Psoas muscle (tissue), 8 donors: Measurements from ENCODE around the gene ARL16. TPM values are rescaled to one million over a fixed set of nuclear protein-coding genes. Genes with fewer than 3 reads are reported as not detected.

ENCODE experiments used
- ATAC-seq, 4 donors: fragments of 200-7000 bp; cut with Tn5 transposase; one replicate each; pipeline ENCODE4 v1.9.1; 2020; ENCODE audit warnings: moderate library complexity in 3 of 4, mild to moderate bottlenecking in 2 of 4
- DNase-seq, 2 donors: peaks; one replicate each; pipeline ENCODE4 v3.0.0-alpha.2; 2020
- H3K27ac ChIP-seq: fragments of 200-600 bp; one replicate; pipeline ENCODE4 v1.8.0; 2022
- H3K27me3 ChIP-seq, 3 donors: fragments of 200-600 bp in 1 of 3; one replicate each; pipeline versions ENCODE4 v1.6.1 to v1.8.0; 2013 to 2022; ENCODE audit warnings: low read length in 2 of 3, mild to moderate bottlenecking in 2 of 3, moderate library complexity in 1 of 3; ENCODE audit not compliant: insufficient read depth in 3 of 3
- H3K36me3 ChIP-seq, 2 donors: fragments of 200-600 bp in 1 of 2; one replicate each; pipeline versions ENCODE4 v1.6.1 to v1.8.0; 2013 to 2022; ENCODE audit warnings: low read depth in 1 of 2, mild to moderate bottlenecking in 1 of 2, moderate library complexity in 1 of 2; ENCODE audit not compliant: insufficient read depth in 1 of 2
- H3K4me1 ChIP-seq: fragments of 200-600 bp; one replicate; pipeline ENCODE4 v1.8.0; 2022
- H3K4me3 ChIP-seq: fragments of 200-600 bp; one replicate; pipeline ENCODE4 v1.8.0; 2022; ENCODE audit warnings: mild to moderate bottlenecking
- H3K9me3 ChIP-seq: fragments of 200-600 bp; one replicate; pipeline ENCODE4 v1.8.0; 2022
- CTCF ChIP-seq: fragments of 200-600 bp; IDR thresholded peaks from one replicate; pipeline ENCODE4 v1.8.0; 2022; ENCODE audit warnings: antibody characterized with exemption
- WGBS, 3 donors: extraction: QIAGEN DNeasy Blood & Tissue Kit; methylation state at CpG; one replicate each; pipeline versions ENCODE4 v1.1.6 to v1.1.7; 2013; 5-methylcytosine and 5-hydroxymethylcytosine counted together
- intact Hi-C, 2 donors: fragments of 100-400 bp; cut with DNase I; formaldehyde crosslinking; loops; one replicate each; pipeline versions ENCODE4 v1.11.0 to v1.14.2; 2022
- polyA plus RNA-seq, 3 donors: library from polyadenylated mRNA; stranded (reverse); fragments of 200-250 nt; gene quantifications; one replicate each; pipeline ENCODE4 v1.2.3, GENCODE V29; 2013
- total RNA-seq, 4 donors: library from RNA; stranded (reverse); fragmentation: NEBNext Ultra II Directional in 2 of 4; extraction: Animal tissue kit (Norgen Biotek cat#: 25700) in 2 of 4; gene quantifications; one replicate each; pipeline versions ENCODE4 v1.2.1 to v1.2.4, GENCODE V29; 2021 to 2023
- donor health status: healthy with polysubstance abuse.
- donor health status: DM: no; HTN: no; CAD: no; lungs with moderate emphysema.
- donor health status: Bipolar disorder and iron deficiency.
- donor health status: healthy.
- donor health status: DM: yes; HTN: yes; CAD: no.
- donor health status: DM: no; HTN: no; CAD: no.
- donor health status: DM: no; HTN: no; CAD: no.
- donor health status: DM: yes; HTN: yes; CAD: no.

The ARL16 gene
- total and polyA plus RNA-seq, 7 donors: 7.8 to 29.3 (median 15.6) TPM

DNA sequence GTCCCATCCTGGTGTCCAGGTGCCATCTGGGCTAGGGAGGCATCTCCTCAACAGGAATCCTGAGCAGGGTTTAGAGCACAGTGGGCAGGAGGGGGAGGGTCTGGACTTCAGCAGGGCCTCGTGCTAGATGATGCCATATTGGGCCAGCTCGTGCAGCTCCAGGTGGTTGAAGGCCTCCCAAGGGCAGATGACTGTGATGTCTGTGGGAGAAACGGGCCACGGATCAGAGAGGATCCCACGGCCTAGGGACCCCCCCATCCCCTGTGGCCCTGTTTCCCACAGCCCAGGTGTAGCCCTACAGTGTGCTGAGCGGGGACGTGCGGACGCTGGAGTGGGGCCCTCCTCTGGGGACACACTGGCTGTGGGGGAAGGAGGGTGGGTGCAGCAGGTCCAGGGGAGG lies 32.6 kb downstream of the ARL16 start:
- no peaks in the 10 kb centered on the region for H3K9me3 ChIP-seq
- H3K36me3 ChIP-seq: no peaks in the 10 kb centered on the region
- H3K27me3 ChIP-seq: peaks cover 0 to 42% (median 18%) of the 10 kb centered on the region in 3 donors
- no peaks in the 10 kb centered on the region for H3K4me1 ChIP-seq
- WGBS, 3 donors: 59 to 73% (median 62%) methylated on average over 9 of the region's 9 CpGs
- intact Hi-C loops: no loop called here
- H3K4me3 ChIP-seq: no peak overlapping the region
- H3K27ac ChIP-seq: no peak overlapping the region
- DNase-seq (no peak), ATAC-seq (no peak)
- no peak for TF ChIP-seq CTCF

GRCh38 chr17:81648707-81649085 lies 34.9 kb downstream of the ARL16 start:
- intact Hi-C loops: no loop called here

DNA sequence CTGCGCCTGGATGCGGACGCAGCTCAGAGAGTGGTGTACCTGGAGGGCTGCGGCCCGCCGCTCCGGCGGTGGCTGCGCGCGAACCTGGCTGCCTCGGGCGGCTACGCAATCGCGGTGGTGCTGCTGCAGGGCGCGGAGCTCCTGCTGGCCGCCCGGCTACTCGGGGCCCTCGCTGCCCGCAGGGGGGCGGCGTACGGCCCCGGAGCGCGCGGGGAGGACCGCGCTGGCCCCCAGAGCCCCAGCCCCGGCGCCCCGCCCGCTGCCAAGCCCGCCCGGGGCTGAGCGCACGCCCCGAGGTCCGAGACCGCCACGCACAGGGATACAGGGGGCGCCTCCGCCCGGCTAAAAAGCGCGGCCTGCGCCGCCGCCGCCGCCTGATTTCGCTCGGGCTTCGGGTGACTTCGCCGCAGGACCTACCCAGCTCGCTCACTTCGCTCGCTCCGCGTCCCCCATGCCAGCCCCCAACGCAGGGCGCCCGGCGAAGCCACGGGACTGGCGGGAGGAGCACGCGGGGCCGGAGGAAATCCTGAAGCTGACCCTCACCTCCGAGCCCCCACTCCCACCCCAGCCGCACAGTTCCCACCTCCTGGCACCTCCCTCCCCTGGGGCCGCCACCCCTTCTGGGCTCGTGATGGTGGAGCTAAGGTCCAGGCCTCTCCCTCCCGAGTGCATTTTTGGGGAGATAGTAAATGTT lies 35.4 kb downstream of the ARL16 start:
- H3K4me1 ChIP-seq: no peaks in the 10 kb centered on the region
- no peak for DNase-seq
- no peak for ATAC-seq
- H3K36me3 ChIP-seq: no peaks in the 10 kb centered on the region
- H3K4me3 ChIP-seq: no peak overlapping the region
- no peak overlapping the region for H3K27ac ChIP-seq
- TF ChIP-seq CTCF: no peak
- peaks cover 0 to 42% (median 18%) of the 10 kb centered on the region in 3 donors for H3K27me3 ChIP-seq
- no peaks in the 10 kb centered on the region for H3K9me3 ChIP-seq
- intact Hi-C loops: no loop called here
- 4 to 7% (median 5%) methylated on average over 49 to 78 of the region's 78 CpGs for WGBS, 3 donors

More at GRCh38 chr17:81648707-81649085, 34.9 kb downstream of the ARL16 start:
- Histone ChIP-seq H3K36me3 (no peaks in the 10 kb centered on the region), H3K4me1 (no peaks in the 10 kb centered on the region), H3K27me3 (peaks cover 0 to 42% (median 18%) of the 10 kb centered on the region in 3 donors), H3K9me3 (no peaks in the 10 kb centered on the region), H3K27ac (no peak overlapping the region), H3K4me3 (no peak overlapping the region)
- DNase-seq: no peak
- no peak for TF ChIP-seq CTCF
- ATAC-seq: no peak
- 48 to 60% (median 55%) methylated on average over 14 of the region's 14 CpGs for WGBS, 3 donors

DNA sequence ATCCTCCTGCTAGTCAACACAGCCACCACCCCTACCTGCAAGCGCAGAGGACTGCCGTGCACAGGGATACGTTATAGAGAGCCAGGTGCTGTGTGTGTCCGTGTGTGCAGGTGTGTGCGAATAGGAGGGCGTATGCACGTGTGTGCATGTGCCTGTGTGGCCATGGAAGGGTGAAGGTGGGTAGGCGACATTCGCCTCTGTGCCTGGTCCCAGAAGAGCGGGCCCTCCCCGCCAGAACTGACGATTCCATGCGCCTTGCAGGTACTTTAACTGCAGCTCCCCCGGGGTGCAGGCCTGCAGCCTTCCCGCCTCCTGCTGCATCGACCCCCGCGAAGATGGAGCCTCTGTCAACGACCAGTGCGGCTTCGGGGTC lies 36.0 kb downstream of the ARL16 start:
- no peak for TF ChIP-seq CTCF
- Histone ChIP-seq H3K4me3 (no peak overlapping the region), H3K27ac (no peak overlapping the region), H3K27me3 (peaks cover 0 to 42% (median 18%) of the 10 kb centered on the region in 3 donors), H3K36me3 (no peaks in the 10 kb centered on the region), H3K4me1 (no peaks in the 10 kb centered on the region), H3K9me3 (no peaks in the 10 kb centered on the region)
- ATAC-seq: no peak
- 26 to 30% (median 28%) methylated on average over 21 of the region's 21 CpGs for WGBS, 3 donors
- intact Hi-C loops: no loop called here
- DNase-seq: no peak
